ENCODE results near the gene MIF. TPM values are rescaled to one million over a fixed set of nuclear protein-coding genes. Genes with fewer than 3 reads are reported as not detected.

The MIF gene
- total RNA-seq, 1 donor from 2014 or later, result 581 TPM

- DNase-seq, result no peak
- H3K9me3 Mint-ChIP-seq (ENCODE audit: unreplicated experiment), result peaks cover 13% of the 10 kb centered on the region
- H3K27me3 Mint-ChIP-seq (ENCODE audit: unreplicated experiment), result peaks cover 17% of the 10 kb centered on the region
- H3K4me3 Mint-ChIP-seq (ENCODE audit: unreplicated experiment), result no peak overlapping the region
- H3K27ac Mint-ChIP-seq (ENCODE audit: unreplicated experiment), result no peak overlapping the region
- peaks cover 9% of the 10 kb centered on the region for H3K4me1 Mint-ChIP-seq (ENCODE audit: low read depth, unreplicated experiment)
- no peaks in the 10 kb centered on the region for H3K36me3 Mint-ChIP-seq (ENCODE audit: unreplicated experiment)
- no peak for TF ChIP-seq CTCF (IDR thresholded peaks at IDR 0.05; ENCODE audit: partially characterized antibody, unreplicated experiment)
These were observed 5.4 kb upstream of the MIF start for GRCh38 chr22:23888615-23889401.

- H3K4me3 Mint-ChIP-seq (ENCODE audit: unreplicated experiment), result no peak overlapping the region
- peaks cover 16% of the 10 kb centered on the region for H3K9me3 Mint-ChIP-seq (ENCODE audit: unreplicated experiment)
- H3K4me1 Mint-ChIP-seq (ENCODE audit: low read depth, unreplicated experiment), result peaks cover 9% of the 10 kb centered on the region
- H3K27me3 Mint-ChIP-seq (ENCODE audit: unreplicated experiment), result peaks cover 17% of the 10 kb centered on the region
- H3K36me3 Mint-ChIP-seq (ENCODE audit: unreplicated experiment), result no peaks in the 10 kb centered on the region
- no peak overlapping the region for H3K27ac Mint-ChIP-seq (ENCODE audit: unreplicated experiment)
- no peak for TF ChIP-seq CTCF (IDR thresholded peaks at IDR 0.05; ENCODE audit: partially characterized antibody, unreplicated experiment)
- DNase-seq, result no peak
These were observed 4.6 kb upstream of the MIF start for GRCh38 chr22:23889620-23890019.

- H3K4me3 Mint-ChIP-seq (ENCODE audit: unreplicated experiment), result no peak overlapping the region
- no peak for TF ChIP-seq CTCF (IDR thresholded peaks at IDR 0.05; ENCODE audit: partially characterized antibody, unreplicated experiment)
- peaks cover 16% of the 10 kb centered on the region for H3K9me3 Mint-ChIP-seq (ENCODE audit: unreplicated experiment)
- peaks cover 20% of the 10 kb centered on the region for H3K27me3 Mint-ChIP-seq (ENCODE audit: unreplicated experiment)
- peaks cover 10% of the 10 kb centered on the region for H3K4me1 Mint-ChIP-seq (ENCODE audit: low read depth, unreplicated experiment)
- H3K27ac Mint-ChIP-seq (ENCODE audit: unreplicated experiment), result no peak overlapping the region
- no peaks in the 10 kb centered on the region for H3K36me3 Mint-ChIP-seq (ENCODE audit: unreplicated experiment)
- no peak for DNase-seq
These were observed 2.5 kb upstream of the MIF start for GRCh38 chr22:23891726-23892125.

GRCh38 chr22:23892130-23892529 lies 2.1 kb upstream of the MIF start:
- Mint-ChIP-seq H3K27me3 (ENCODE audit: unreplicated experiment) (peaks cover 20% of the 10 kb centered on the region), H3K9me3 (ENCODE audit: unreplicated experiment) (peaks cover 17% of the 10 kb centered on the region), H3K4me3 (ENCODE audit: unreplicated experiment) (peak overlapping the region; percentile 55), H3K36me3 (ENCODE audit: unreplicated experiment) (no peaks in the 10 kb centered on the region), H3K27ac (ENCODE audit: unreplicated experiment) (no peak overlapping the region), H3K4me1 (ENCODE audit: low read depth, unreplicated experiment) (peaks cover 10% of the 10 kb centered on the region)
- DNase-seq, result no peak
- no peak for TF ChIP-seq CTCF (IDR thresholded peaks at IDR 0.05; ENCODE audit: partially characterized antibody, unreplicated experiment)

- no peak for DNase-seq
- TF ChIP-seq CTCF (IDR thresholded peaks at IDR 0.05; ENCODE audit: partially characterized antibody, unreplicated experiment), result no peak
- Mint-ChIP-seq H3K27ac (ENCODE audit: unreplicated experiment) (peak overlapping the region; percentile 75), H3K4me3 (ENCODE audit: unreplicated experiment) (peak overlapping the region; percentile 73), H3K9me3 (ENCODE audit: unreplicated experiment) (peaks cover 17% of the 10 kb centered on the region), H3K27me3 (ENCODE audit: unreplicated experiment) (peaks cover 20% of the 10 kb centered on the region), H3K4me1 (ENCODE audit: low read depth, unreplicated experiment) (peaks cover 10% of the 10 kb centered on the region), H3K36me3 (ENCODE audit: unreplicated experiment) (no peaks in the 10 kb centered on the region)
These were observed 1.5 kb upstream of the MIF start for GRCh38 chr22:23892706-23893105.
